Transverse colon (tissue), 4 donors: ENCODE data around the gene KANTR. TPM values are rescaled to one million over a fixed set of nuclear protein-coding genes. Genes with fewer than 3 reads are reported as not detected.
A peak's percentile ranks its signal among the peaks of the same experiment; 100 is the strongest.

Source experiments
- DNase-seq: peaks from one replicate; pipeline ENCODE4 v3.0.0-alpha.2; 2019
- H3K27ac ChIP-seq, 4 donors: fragments of 200-600 bp; sonication (generic); 2 replicates each; pipeline ENCODE4 v1.5.1; 2016 to 2018; ENCODE audit warnings: inconsistent platforms in 4 of 4
- H3K27me3 ChIP-seq: fragments of 200-600 bp; sonication (generic); 2 replicates; pipeline ENCODE4 v1.5.1; 2017; ENCODE audit warnings: inconsistent platforms
- H3K36me3 ChIP-seq, 4 donors: fragments of 200-600 bp; sonication (generic); 2 replicates each; pipeline ENCODE4 v1.5.1; 2017 to 2019; ENCODE audit warnings: inconsistent platforms in 4 of 4
- H3K4me1 ChIP-seq, 4 donors: fragments of 200-600 bp; sonication (generic); 2 replicates each; pipeline ENCODE4 v1.5.1; 2017 to 2020; ENCODE audit warnings: inconsistent platforms in 4 of 4
- H3K4me3 ChIP-seq, 4 donors: fragments of 200-600 bp; sonication (generic); 1 replicate in 1 of 4; 2 replicates in 3 of 4; pipeline versions ENCODE4 v1.5.1 to v1.6.1; 2017 to 2019; ENCODE audit warnings: inconsistent platforms in 4 of 4
- H3K9me3 ChIP-seq, 2 donors: fragments of 200-600 bp; sonication (generic); 2 replicates each; pipeline ENCODE4 v1.5.1; 2017 to 2019; ENCODE audit warnings: inconsistent platforms in 2 of 2
- CTCF ChIP-seq, 5 experiments: fragments of 200-600 bp in 3 of 5; fragments of 450-650 bp in 2 of 5; sonication (generic) in 3 of 5; IDR thresholded peaks; 1 replicate in 2 of 5; 2 replicates in 3 of 5; pipeline ENCODE4 v1.5.1; 2016 to 2017; ENCODE audit warnings: antibody characterized with exemption in 5 of 5, inconsistent platforms in 3 of 5, mild to moderate bottlenecking in 2 of 5, moderate library complexity in 1 of 5
- EP300 ChIP-seq: sonication (generic); formaldehyde crosslinking; IDR thresholded peaks from one replicate; pipeline ENCODE4 v1.6.1; 2017; ENCODE audit warnings: antibody characterized with exemption, low read depth
- POLR2A ChIP-seq: fragments of 450-650 bp; IDR thresholded peaks from one replicate; pipeline ENCODE4 v1.6.1; 2016; ENCODE audit warnings: antibody characterized with exemption, mild to moderate bottlenecking, moderate library complexity
- POLR2AphosphoS5 ChIP-seq, 3 donors: sonication (generic); formaldehyde crosslinking; IDR thresholded peaks; one replicate each; pipeline ENCODE4 v1.6.1; 2016; ENCODE audit warnings: antibody characterized with exemption in 3 of 3
- WGBS, 2 donors: methylation state at CpG; one replicate each; pipeline ENCODE4 v1.1.5; 2018; ENCODE audit warnings: low coverage in 1 of 2; 5-methylcytosine and 5-hydroxymethylcytosine counted together
- in situ Hi-C, 4 donors: fragments of 200-750 bp; cut with MboI; loops; one replicate each; pipeline versions ENCODE4 v1.15.0 to v1.15.1; 2017; ENCODE audit warnings: low sequenced_read_pairs in 3 of 4, low pct_ligation_motif_present in 1 of 4, low pct_unique_long_range_greater_than_20kb in 1 of 4
- intact Hi-C: fragments of 100-400 bp; cut with DNase I; formaldehyde crosslinking; loops from one replicate; pipeline ENCODE4 v1.15.1; 2023; ENCODE audit warnings: low total_unique reads
- total RNA-seq, 4 donors: library from RNA; depleted of rRNA; stranded (reverse); fragments of >200 nt; gene quantifications; one replicate each; pipeline ENCODE4 v1.1.0, GENCODE V29; 2016

Gene KANTR
- total RNA-seq, 4 donors from 2014 or later: 13.4 to 141 (median 17.9) TPM

- WGBS, 2 donors: 94% methylated on average over 6 of the region's 6 CpGs; no CpG with 5 or more reads in 1 of the 2 donors
- no peaks in the 10 kb centered on the region for H3K27me3 ChIP-seq
- no peaks in the 10 kb centered on the region for H3K36me3 ChIP-seq
- H3K4me1 ChIP-seq: peaks cover 0 to 11% (median 7%) of the 10 kb centered on the region in 4 donors
- in situ Hi-C loops: no loop called here
- no peaks in the 10 kb centered on the region for H3K9me3 ChIP-seq
- no peak overlapping the region for H3K4me3 ChIP-seq
- no peak for DNase-seq
- H3K27ac ChIP-seq: peak overlapping the region; percentile 55 to 76 (median 64)
- no peak for TF ChIP-seq POLR2AphosphoS5 (IDR thresholded peaks at IDR 0.05)
- no peak for TF ChIP-seq CTCF (IDR thresholded peaks at IDR 0.05)
- no peak for TF ChIP-seq EP300
- TF ChIP-seq POLR2A: no peak
- intact Hi-C loops: no loop called here
These were observed 21.1 kb downstream of the KANTR start for GRCh38 chrX:53114864-53115549.

- in situ Hi-C loops (no loop called here), intact Hi-C loops (no loop called here)
- Histone ChIP-seq H3K4me1 (peaks cover 0 to 11% (median 7%) of the 10 kb centered on the region in 4 donors), H3K4me3 (no peak overlapping the region), H3K36me3 (no peaks in the 10 kb centered on the region), H3K9me3 (no peaks in the 10 kb centered on the region), H3K27ac (peak overlapping the region; percentile 55 to 76 (median 64)), H3K27me3 (no peaks in the 10 kb centered on the region)
- DNase-seq: peak; percentile 12
- 65% methylated on average over 2 of the region's 2 CpGs; no CpG with 5 or more reads in 1 of the 2 donors for WGBS, 2 donors
- TF ChIP-seq EP300 (no peak), POLR2A (no peak), CTCF (IDR thresholded peaks at IDR 0.05) (no peak), POLR2AphosphoS5 (IDR thresholded peaks at IDR 0.05) (no peak)
These were observed 21.6 kb downstream of the KANTR start for GRCh38 chrX:53115550-53115874.

GRCh38 chrX:53116101-53116500 is 22.2 kb downstream of the KANTR start:
- TF ChIP-seq POLR2AphosphoS5 (IDR thresholded peaks at IDR 0.05): no peak
- TF ChIP-seq CTCF (IDR thresholded peaks at IDR 0.05): no peak
- TF ChIP-seq POLR2A: no peak
- no peak for TF ChIP-seq EP300
- 51% methylated on average over 3 of the region's 3 CpGs; no CpG with 5 or more reads in 1 of the 2 donors for WGBS, 2 donors
- Histone ChIP-seq H3K36me3 (no peaks in the 10 kb centered on the region), H3K4me1 (peaks cover 0 to 11% (median 7%) of the 10 kb centered on the region in 4 donors), H3K9me3 (no peaks in the 10 kb centered on the region), H3K27me3 (no peaks in the 10 kb centered on the region), H3K27ac (peak overlapping the region; percentile 55 to 76 (median 64)), H3K4me3 (peak overlapping the region in 1 of 4 donors; percentile 23)
- DNase-seq: peak; percentile 14
- intact Hi-C loops (no loop called here), in situ Hi-C loops (no loop called here)

GRCh38 chrX:53122013-53122412 is 28.1 kb downstream of the KANTR start:
- Histone ChIP-seq H3K36me3 (no peaks in the 10 kb centered on the region), H3K4me1 (no peaks in the 10 kb centered on the region), H3K9me3 (no peaks in the 10 kb centered on the region), H3K4me3 (no peak overlapping the region), H3K27ac (no peak overlapping the region), H3K27me3 (no peaks in the 10 kb centered on the region)
- no peak for TF ChIP-seq POLR2AphosphoS5 (IDR thresholded peaks at IDR 0.05)
- in situ Hi-C loops (no loop called here), intact Hi-C loops (no loop called here)
- 30% methylated on average over 1 of the region's 1 CpG; no CpG with 5 or more reads in 1 of the 2 donors for WGBS, 2 donors
- no peak for DNase-seq

GRCh38 chrX:53125506-53125905 is 31.6 kb downstream of the KANTR start:
- Histone ChIP-seq H3K4me3 (no peak overlapping the region), H3K4me1 (no peaks in the 10 kb centered on the region), H3K36me3 (no peaks in the 10 kb centered on the region), H3K9me3 (no peaks in the 10 kb centered on the region), H3K27ac (no peak overlapping the region), H3K27me3 (no peaks in the 10 kb centered on the region)
- no peak for TF ChIP-seq EP300
- no peak for TF ChIP-seq POLR2A
- in situ Hi-C loops: no loop called here
- intact Hi-C loops: no loop called here
- DNase-seq: no peak
